ENCODE data around the gene ZFYVE9. TPM values are rescaled to one million over a fixed set of nuclear protein-coding genes. Genes with fewer than 3 reads are reported as not detected.

The ZFYVE9 gene
- total and polyA plus RNA-seq, 2 experiments from 2014 or later: 5.4 to 27.3 TPM

GRCh38 chr1:52140633-52141512 is 1.0 kb upstream of the ZFYVE9 start (continued):
- TF ChIP-seq, protein P1, sequence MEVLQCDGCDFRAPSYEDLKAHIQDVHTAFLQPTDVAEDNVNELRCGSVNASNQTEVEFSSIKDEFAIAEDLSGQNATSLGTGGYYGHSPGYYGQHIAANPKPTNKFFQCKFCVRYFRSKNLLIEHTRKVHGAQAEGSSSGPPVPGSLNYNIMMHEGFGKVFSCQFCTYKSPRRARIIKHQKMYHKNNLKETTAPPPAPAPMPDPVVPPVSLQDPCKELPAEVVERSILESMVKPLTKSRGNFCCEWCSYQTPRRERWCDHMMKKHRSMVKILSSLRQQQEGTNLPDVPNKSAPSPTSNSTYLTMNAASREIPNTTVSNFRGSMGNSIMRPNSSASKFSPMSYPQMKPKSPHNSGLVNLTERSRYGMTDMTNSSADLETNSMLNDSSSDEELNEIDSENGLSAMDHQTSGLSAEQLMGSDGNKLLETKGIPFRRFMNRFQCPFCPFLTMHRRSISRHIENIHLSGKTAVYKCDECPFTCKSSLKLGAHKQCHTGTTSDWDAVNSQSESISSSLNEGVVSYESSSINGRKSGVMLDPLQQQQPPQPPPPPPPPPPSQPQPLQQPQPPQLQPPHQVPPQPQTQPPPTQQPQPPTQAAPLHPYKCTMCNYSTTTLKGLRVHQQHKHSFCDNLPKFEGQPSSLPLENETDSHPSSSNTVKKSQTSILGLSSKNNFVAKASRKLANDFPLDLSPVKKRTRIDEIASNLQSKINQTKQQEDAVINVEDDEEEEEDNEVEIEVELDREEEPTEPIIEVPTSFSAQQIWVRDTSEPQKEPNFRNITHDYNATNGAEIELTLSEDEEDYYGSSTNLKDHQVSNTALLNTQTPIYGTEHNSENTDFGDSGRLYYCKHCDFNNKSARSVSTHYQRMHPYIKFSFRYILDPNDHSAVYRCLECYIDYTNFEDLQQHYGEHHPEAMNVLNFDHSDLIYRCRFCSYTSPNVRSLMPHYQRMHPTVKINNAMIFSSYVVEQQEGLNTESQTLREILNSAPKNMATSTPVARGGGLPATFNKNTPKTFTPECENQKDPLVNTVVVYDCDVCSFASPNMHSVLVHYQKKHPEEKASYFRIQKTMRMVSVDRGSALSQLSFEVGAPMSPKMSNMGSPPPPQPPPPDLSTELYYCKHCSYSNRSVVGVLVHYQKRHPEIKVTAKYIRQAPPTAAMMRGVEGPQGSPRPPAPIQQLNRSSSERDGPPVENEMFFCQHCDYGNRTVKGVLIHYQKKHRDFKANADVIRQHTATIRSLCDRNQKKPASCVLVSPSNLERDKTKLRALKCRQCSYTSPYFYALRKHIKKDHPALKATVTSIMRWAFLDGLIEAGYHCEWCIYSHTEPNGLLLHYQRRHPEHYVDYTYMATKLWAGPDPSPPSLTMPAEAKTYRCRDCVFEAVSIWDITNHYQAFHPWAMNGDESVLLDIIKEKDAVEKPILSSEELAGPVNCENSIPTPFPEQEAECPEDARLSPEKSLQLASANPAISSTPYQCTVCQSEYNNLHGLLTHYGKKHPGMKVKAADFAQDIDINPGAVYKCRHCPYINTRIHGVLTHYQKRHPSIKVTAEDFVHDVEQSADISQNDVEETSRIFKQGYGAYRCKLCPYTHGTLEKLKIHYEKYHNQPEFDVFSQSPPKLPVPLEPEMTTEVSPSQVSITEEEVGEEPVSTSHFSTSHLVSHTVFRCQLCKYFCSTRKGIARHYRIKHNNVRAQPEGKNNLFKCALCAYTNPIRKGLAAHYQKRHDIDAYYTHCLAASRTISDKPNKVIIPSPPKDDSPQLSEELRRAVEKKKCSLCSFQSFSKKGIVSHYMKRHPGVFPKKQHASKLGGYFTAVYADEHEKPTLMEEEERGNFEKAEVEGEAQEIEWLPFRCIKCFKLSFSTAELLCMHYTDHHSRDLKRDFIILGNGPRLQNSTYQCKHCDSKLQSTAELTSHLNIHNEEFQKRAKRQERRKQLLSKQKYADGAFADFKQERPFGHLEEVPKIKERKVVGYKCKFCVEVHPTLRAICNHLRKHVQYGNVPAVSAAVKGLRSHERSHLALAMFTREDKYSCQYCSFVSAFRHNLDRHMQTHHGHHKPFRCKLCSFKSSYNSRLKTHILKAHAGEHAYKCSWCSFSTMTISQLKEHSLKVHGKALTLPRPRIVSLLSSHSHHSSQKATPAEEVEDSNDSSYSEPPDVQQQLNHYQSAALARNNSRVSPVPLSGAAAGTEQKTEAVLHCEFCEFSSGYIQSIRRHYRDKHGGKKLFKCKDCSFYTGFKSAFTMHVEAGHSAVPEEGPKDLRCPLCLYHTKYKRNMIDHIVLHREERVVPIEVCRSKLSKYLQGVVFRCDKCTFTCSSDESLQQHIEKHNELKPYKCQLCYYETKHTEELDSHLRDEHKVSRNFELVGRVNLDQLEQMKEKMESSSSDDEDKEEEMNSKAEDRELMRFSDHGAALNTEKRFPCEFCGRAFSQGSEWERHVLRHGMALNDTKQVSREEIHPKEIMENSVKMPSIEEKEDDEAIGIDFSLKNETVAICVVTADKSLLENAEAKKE (CRISPR knock-in tag; IDR thresholded peaks at IDR 0.05): no peak
- no peak for TF ChIP-seq ZNF114 (CRISPR knock-in tag; IDR thresholded peaks at IDR 0.05)

DNA sequence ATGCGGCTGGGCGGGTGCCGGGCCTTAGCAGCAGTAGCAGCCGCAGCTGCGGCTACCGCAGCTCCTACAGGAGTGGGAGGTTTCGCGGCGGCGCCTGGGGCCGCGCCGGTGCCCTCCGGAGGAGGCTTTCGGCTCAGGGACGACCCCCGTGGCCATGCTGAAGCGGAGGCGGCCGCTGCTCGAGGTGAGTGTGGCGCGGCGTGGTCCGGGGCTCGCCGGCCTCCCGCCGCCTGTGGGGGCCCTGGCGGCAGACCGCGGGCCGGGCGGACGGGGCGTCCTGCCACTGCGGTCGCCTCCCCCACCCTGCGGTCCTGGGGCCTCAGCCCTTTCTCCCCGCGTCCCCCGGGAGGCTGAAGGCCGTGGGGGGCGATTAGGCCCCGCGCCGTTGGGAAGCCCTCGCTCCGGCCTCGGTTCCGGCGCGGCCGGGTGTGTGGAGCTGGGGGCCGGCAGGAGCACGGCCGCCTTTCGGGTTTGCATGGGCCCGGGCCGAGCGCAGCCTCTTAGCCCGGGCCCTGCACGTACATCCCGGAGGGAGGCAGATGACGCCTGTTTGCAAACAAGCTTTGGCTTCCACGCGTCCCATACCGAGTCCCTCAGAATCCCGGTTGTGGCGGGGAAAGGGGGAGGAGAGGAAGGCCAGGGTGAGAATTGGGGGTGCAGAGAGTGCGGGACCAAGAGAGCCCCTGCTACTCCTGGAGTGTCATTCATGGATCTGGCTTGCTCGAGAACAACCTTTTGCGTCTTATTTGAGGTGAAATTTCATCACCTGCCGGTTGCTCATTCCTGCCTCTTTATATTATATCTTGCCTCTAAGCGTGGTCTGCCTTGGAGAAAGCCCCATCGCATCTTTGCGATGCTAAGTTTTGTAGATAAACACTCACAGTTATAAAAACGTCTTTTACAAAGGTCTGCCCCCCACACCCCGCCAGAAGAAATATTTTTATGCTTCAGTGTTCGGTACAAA is 613 bp downstream of the ZFYVE9 start:
- DNase-seq (ENCODE audit: low spot score) (peak; percentile 64), ATAC-seq (peak; percentile 69)
- H3K27me3 ChIP-seq (ENCODE audit: insufficient read depth): peaks cover 15% of the 10 kb centered on the region; the same call in 1 of the 2 replicates
- Mint-ChIP-seq H3K27me3 (ENCODE audit: insufficient read depth, low read depth, poor library complexity) (peaks cover 6% of the 10 kb centered on the region), H3K27ac (peak overlapping the region; percentile 92; the same call in 1 of the 2 replicates), H3K4me1 (peaks cover 13% of the 10 kb centered on the region), H3K9me3 (peaks cover 3% of the 10 kb centered on the region; the same call in 1 of the 3 replicates), H3K36me3 (ENCODE audit: low read depth) (peaks cover 3% of the 10 kb centered on the region; the same call in 1 of the 3 replicates), H3K4me3 (peak overlapping the region; percentile 94)
- peak overlapping the region; percentile 91 for H3K4me2 ChIP-seq
- peaks cover 7% of the 10 kb centered on the region for H3F3A ChIP-seq (replicated peaks; ENCODE audit: low read depth)
- peak overlapping the region; percentile 53 for H3K27ac ChIP-seq (ENCODE audit: low read depth)
- peaks cover 4% of the 10 kb centered on the region; the same call in 1 of the 2 replicates for H3K4me1 ChIP-seq (ENCODE audit: insufficient read depth)
- H3K9me2 ChIP-seq (ENCODE audit: insufficient read depth): no peaks in the 10 kb centered on the region
- H3K4me3 ChIP-seq: peak overlapping the region; percentile 95
- H4K20me1 ChIP-seq (replicated peaks; ENCODE audit: insufficient read depth): peaks cover 12% of the 10 kb centered on the region; the same call in 1 of the 2 replicates
- peak overlapping the region; percentile 75 for H2AFZ ChIP-seq
- no peak for TF ChIP-seq POLR2AphosphoS5 (IDR thresholded peaks at IDR 0.05; ENCODE audit: low read depth)
- no peak for TF ChIP-seq ZNF114 (CRISPR knock-in tag; IDR thresholded peaks at IDR 0.05)
- no peak for TF ChIP-seq NANOG (IDR thresholded peaks at IDR 0.05; ENCODE audit: borderline replicate concordance)
- no peaks in the 10 kb centered on the region for H3K36me3 ChIP-seq (ENCODE audit: insufficient read depth)
- peaks cover 46% of the 10 kb centered on the region for H3K79me2 ChIP-seq (replicated peaks; ENCODE audit: insufficient read depth)

All from GM23338 (cell line).